Type B pancreatic cell (in vitro differentiated cells): Measurements from ENCODE around the gene MREG. TPM values are rescaled to one million over a fixed set of nuclear protein-coding genes. Genes with fewer than 3 reads are reported as not detected.
"Not testable (repeated sequence)": the region's sequence is repeated elsewhere in the genome, so short reads cannot be mapped to it uniquely, and the experiment has no call there.

Experiments
- DNase-seq: peaks from one replicate; pipeline ENCODE4 v3.0.0; 2021; ENCODE audit warnings: mixed read lengths; ENCODE audit not compliant: unreplicated experiment; ENCODE audit errors: extremely low spot score
- H3K27ac Mint-ChIP-seq: 2 replicates; pipeline ENCODE4 v1.8.0; 2021; ENCODE audit warnings: mild to moderate bottlenecking, mixed read lengths
- H3K27me3 Mint-ChIP-seq: 2 replicates; pipeline ENCODE4 v1.8.0; 2021; ENCODE audit warnings: mixed read lengths
- H3K36me3 Mint-ChIP-seq: 2 replicates; pipeline ENCODE4 v1.8.0; 2021; ENCODE audit warnings: mixed read lengths
- H3K4me1 Mint-ChIP-seq: one replicate; pipeline ENCODE4 v1.8.0; 2021; ENCODE audit warnings: mixed read lengths; ENCODE audit not compliant: unreplicated experiment
- H3K4me3 Mint-ChIP-seq: 2 replicates; pipeline ENCODE4 v1.8.0; 2021; ENCODE audit warnings: mild to moderate bottlenecking, mixed read lengths
- H3K9me3 Mint-ChIP-seq: 2 replicates; pipeline ENCODE4 v1.8.0; 2021; ENCODE audit warnings: mixed read lengths
- total RNA-seq: library from RNA; stranded (reverse); gene quantifications from 2 replicates; pipeline ENCODE4 v1.2.1, GENCODE V29; 2021; ENCODE audit warnings: low replicate concordance
- TF ChIP-seq, protein P1 (sequence below): fragments of 200-600 bp; sonication (generic); conservative IDR thresholded peaks from 2 replicates; pipeline ENCODE4 v1.5.0; 2021; ENCODE audit warnings: antibody characterized with exemption, mild to moderate bottlenecking

MREG gene
- total RNA-seq, 1 donor from 2014 or later, result 15.7 TPM

- no peaks in the 10 kb centered on the region for H3K27me3 Mint-ChIP-seq
- TF ChIP-seq, protein P1, sequence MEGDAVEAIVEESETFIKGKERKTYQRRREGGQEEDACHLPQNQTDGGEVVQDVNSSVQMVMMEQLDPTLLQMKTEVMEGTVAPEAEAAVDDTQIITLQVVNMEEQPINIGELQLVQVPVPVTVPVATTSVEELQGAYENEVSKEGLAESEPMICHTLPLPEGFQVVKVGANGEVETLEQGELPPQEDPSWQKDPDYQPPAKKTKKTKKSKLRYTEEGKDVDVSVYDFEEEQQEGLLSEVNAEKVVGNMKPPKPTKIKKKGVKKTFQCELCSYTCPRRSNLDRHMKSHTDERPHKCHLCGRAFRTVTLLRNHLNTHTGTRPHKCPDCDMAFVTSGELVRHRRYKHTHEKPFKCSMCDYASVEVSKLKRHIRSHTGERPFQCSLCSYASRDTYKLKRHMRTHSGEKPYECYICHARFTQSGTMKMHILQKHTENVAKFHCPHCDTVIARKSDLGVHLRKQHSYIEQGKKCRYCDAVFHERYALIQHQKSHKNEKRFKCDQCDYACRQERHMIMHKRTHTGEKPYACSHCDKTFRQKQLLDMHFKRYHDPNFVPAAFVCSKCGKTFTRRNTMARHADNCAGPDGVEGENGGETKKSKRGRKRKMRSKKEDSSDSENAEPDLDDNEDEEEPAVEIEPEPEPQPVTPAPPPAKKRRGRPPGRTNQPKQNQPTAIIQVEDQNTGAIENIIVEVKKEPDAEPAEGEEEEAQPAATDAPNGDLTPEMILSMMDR, result no peak
- no peaks in the 10 kb centered on the region for H3K9me3 Mint-ChIP-seq
- H3K36me3 Mint-ChIP-seq, result peaks cover 8% of the 10 kb centered on the region
- no peak for DNase-seq
- H3K27ac Mint-ChIP-seq, result no peak overlapping the region
- H3K4me1 Mint-ChIP-seq, result peaks cover 17% of the 10 kb centered on the region
- no peak overlapping the region for H3K4me3 Mint-ChIP-seq
Measured at GRCh38 chr2:215973954-215974699, 39.2 kb downstream of the MREG start.

- Mint-ChIP-seq H3K4me3 (no peak overlapping the region), H3K27me3 (no peaks in the 10 kb centered on the region), H3K36me3 (peaks cover 8% of the 10 kb centered on the region), H3K9me3 (no peaks in the 10 kb centered on the region), H3K27ac (no peak overlapping the region), H3K4me1 (peaks cover 17% of the 10 kb centered on the region)
- TF ChIP-seq, protein P1, result no peak
- no peak for DNase-seq
Measured at GRCh38 chr2:215973145-215973792, 40.1 kb downstream of the MREG start.

DNA sequence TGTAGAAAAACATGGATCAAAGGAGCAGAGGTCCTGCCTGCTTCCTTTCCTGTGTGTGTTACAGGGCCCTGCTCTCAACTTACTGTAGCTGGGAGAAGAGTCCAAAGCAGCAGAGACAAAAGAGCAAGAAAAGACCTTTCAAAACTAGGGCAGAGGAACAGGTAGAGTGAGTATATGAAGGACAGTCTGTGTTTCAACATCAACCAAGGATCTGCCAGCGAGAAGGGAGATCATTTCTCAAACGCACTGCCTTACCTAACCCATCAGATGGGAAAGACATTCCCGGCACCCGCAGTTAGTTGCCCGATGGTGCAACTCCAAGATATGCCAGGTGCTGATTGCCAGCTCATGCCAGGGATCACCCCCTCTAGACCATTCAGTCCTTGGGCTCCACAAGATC is 41.7 kb downstream of the MREG start:
- no peak for DNase-seq
- Mint-ChIP-seq H3K4me3 (no peak overlapping the region), H3K4me1 (peaks cover 22% of the 10 kb centered on the region), H3K9me3 (no peaks in the 10 kb centered on the region), H3K27me3 (no peaks in the 10 kb centered on the region), H3K36me3 (peaks cover 8% of the 10 kb centered on the region), H3K27ac (no peak overlapping the region)
- TF ChIP-seq, protein P1, result no peak

DNA sequence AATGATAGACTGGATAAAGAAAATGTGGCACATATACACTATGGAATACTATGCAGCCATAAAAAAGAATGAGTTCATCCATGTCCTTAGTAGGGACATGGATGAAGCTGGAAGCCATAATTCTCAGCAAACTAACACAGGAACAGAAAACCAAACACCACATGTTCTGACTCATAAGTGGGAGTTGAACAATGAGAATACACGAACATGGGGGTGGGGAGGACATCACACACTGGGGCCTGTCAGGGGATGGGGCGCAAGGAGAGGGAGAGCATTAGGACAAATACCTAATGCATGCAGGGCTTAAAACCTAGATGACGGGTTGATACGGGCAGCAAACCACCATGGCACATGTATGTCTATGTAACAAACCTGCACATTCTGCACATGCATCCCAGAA is 42.5 kb downstream of the MREG start:
- H3K4me1 Mint-ChIP-seq, result peaks cover 27% of the 10 kb centered on the region
- H3K9me3 Mint-ChIP-seq, H3K36me3 Mint-ChIP-seq, H3K4me3 Mint-ChIP-seq, DNase-seq, H3K27me3 Mint-ChIP-seq, H3K27ac Mint-ChIP-seq: not testable (repeated sequence)

DNA sequence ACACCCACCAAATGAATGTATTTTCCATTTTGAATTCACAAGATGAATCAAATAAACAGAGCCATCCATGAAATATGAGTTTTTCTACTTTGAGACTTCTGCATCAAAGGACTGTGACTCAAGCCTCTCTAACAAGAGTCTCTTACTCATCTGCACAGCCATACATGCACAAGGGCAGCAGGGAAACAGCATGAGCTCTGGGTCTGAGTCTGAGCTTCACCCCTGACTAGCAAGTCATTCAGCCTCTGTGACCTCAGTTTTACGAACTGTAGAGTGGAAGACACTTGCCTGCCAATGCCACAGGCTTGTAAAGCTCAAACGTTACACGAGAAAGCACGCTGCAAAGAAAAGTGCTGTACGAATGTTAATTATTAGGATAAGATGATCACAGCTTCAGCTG is 42.9 kb downstream of the MREG start:
- no peak overlapping the region for H3K27ac Mint-ChIP-seq
- no peaks in the 10 kb centered on the region for H3K9me3 Mint-ChIP-seq
- no peaks in the 10 kb centered on the region for H3K27me3 Mint-ChIP-seq
- peaks cover 31% of the 10 kb centered on the region for H3K4me1 Mint-ChIP-seq
- H3K4me3 Mint-ChIP-seq, result no peak overlapping the region
- TF ChIP-seq, protein P1, result no peak
- H3K36me3 Mint-ChIP-seq, result peaks cover 8% of the 10 kb centered on the region
- no peak for DNase-seq

- peaks cover 30% of the 10 kb centered on the region for H3K4me1 Mint-ChIP-seq
- peaks cover 8% of the 10 kb centered on the region for H3K36me3 Mint-ChIP-seq
- DNase-seq, result no peak
- no peaks in the 10 kb centered on the region for H3K9me3 Mint-ChIP-seq
- no peak overlapping the region for H3K4me3 Mint-ChIP-seq
- H3K27me3 Mint-ChIP-seq, result no peaks in the 10 kb centered on the region
- TF ChIP-seq, protein P1, result no peak
- no peak overlapping the region for H3K27ac Mint-ChIP-seq
Measured at GRCh38 chr2:215969131-215969841, 44.1 kb downstream of the MREG start.
